Hematopoietic multipotent progenitor cell (in vitro differentiated cells): ENCODE results near the gene SDC4. TPM values are rescaled to one million over a fixed set of nuclear protein-coding genes. Genes with fewer than 3 reads are reported as not detected.
"Not testable (repeated sequence)": the region's sequence is repeated elsewhere in the genome, so short reads cannot be mapped to it uniquely, and the experiment has no call there.

ENCODE experiments used
- DNase-seq, 3 donors: peaks; one replicate each; pipeline ENCODE4 v3.0.0-alpha.2; 2011 to 2015; ENCODE audit warnings: low read depth in 2 of 3, low spot score in 2 of 3
- total RNA-seq: library from RNA; depleted of rRNA; stranded (reverse); fragments of >200 nt; gene quantifications from one replicate; pipeline ENCODE4 v1.2.3, GENCODE V29; 2012

The SDC4 gene
- total RNA-seq, 1 donor = 4.0 TPM

- no peak for DNase-seq
Measured at GRCh38 chr20:45365444-45365970, 17.3 kb upstream of the SDC4 start.

- DNase-seq = no peak
Measured at GRCh38 chr20:45363611-45364492, 15.6 kb upstream of the SDC4 start.

- DNase-seq = peak; percentile 98 to 99 (median 98)
Measured at GRCh38 chr20:45362804-45363610, 14.8 kb upstream of the SDC4 start, which contains the start of gene SYS1. Gene SYS1, plus strand, starts transcription at chr20:45363156. Its CDS starts 376 bp downstream, at chr20:45363532.

GRCh38 chr20:45361793-45362192 lies 13.6 kb upstream of the SDC4 start:
- no peak for DNase-seq

GRCh38 chr20:45359406-45360148 lies 11.4 kb upstream of the SDC4 start:
- DNase-seq = no peak

- DNase-seq = no peak
Measured at GRCh38 chr20:45359069-45359405, 10.8 kb upstream of the SDC4 start.

- no peak for DNase-seq
Measured at GRCh38 chr20:45358282-45359068, 10.3 kb upstream of the SDC4 start.

- DNase-seq = no peak
Measured at GRCh38 chr20:45355209-45356084, 7.2 kb upstream of the SDC4 start.

GRCh38 chr20:45354423-45355208 lies 6.4 kb upstream of the SDC4 start:
- DNase-seq = no peak

GRCh38 chr20:45353746-45354145 lies 5.5 kb upstream of the SDC4 start:
- no peak for DNase-seq

- no peak for DNase-seq
Measured at GRCh38 chr20:45352729-45353128, 4.5 kb upstream of the SDC4 start.

- DNase-seq = not testable (repeated sequence)
Measured at GRCh38 chr20:45350795-45351194, 2.6 kb upstream of the SDC4 start.

GRCh38 chr20:45350217-45350616 lies 2.0 kb upstream of the SDC4 start:
- no peak for DNase-seq

GRCh38 chr20:45347297-45347935 lies 808 bp downstream of the SDC4 start:
- no peak for DNase-seq

GRCh38 chr20:45346851-45347250 lies 1.4 kb downstream of the SDC4 start:
- DNase-seq = no peak

- peak in 2 of 3 donors; percentile 67 to 88 for DNase-seq
Measured at GRCh38 chr20:45346291-45346718, 1.9 kb downstream of the SDC4 start.

- DNase-seq = no peak
Measured at GRCh38 chr20:45345104-45345936, 2.9 kb downstream of the SDC4 start.
